Amniotic epithelial cell (primary cell): ENCODE data around the gene VAMP2.

Source experiments
- DNase-seq: peaks from one replicate; pipeline ENCODE4 v3.0.0-alpha.2; 2010; ENCODE audit warnings: low read depth

Gene VAMP2

GRCh38 chr17:8142887-8143580 is 19.7 kb downstream of the VAMP2 start:
- no peak for DNase-seq

- DNase-seq: no peak
Measured at GRCh38 chr17:8142158-8142886, 20.4 kb downstream of the VAMP2 start.

DNA sequence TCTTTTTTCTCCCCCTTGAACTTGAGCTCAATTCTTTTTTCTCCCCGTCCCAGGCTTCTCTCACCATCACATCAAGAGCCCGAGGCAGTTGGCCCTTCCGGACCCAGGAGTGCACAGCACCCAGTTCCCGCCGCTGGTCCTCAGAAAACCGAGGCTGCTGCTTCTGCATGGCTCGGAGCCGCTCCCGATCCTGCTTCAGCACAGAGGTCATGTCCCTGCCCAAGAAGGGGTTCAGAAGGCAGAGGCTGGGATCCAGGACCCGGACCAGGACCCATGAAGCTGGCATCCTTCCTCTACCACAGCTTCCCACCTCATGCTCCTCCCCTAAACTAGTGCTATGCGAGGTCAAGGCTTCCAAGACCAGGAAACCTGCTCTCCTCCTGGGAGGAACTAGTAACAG is 21.0 kb downstream of the VAMP2 start:
- no peak for DNase-seq

DNA sequence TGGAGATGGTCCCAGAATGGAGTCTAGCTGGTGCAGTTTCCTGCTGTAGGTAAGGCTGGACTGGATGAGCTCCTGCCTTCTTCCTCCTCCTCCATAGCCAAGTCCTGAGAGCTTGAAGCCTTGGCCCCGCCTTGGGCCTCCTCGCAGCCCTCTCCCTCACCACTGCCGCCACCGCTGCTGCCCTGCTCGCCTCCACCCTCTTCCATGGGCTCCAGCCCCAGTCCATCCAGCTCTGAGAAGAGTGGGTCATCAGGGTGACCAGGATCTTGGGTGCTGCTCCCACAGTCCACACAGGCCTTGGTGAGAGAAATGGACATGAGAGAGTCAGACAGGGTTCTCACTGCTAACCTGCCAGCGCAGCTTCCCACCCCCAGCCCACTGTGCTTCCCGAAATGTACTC is 21.7 kb downstream of the VAMP2 start:
- no peak for DNase-seq

DNA sequence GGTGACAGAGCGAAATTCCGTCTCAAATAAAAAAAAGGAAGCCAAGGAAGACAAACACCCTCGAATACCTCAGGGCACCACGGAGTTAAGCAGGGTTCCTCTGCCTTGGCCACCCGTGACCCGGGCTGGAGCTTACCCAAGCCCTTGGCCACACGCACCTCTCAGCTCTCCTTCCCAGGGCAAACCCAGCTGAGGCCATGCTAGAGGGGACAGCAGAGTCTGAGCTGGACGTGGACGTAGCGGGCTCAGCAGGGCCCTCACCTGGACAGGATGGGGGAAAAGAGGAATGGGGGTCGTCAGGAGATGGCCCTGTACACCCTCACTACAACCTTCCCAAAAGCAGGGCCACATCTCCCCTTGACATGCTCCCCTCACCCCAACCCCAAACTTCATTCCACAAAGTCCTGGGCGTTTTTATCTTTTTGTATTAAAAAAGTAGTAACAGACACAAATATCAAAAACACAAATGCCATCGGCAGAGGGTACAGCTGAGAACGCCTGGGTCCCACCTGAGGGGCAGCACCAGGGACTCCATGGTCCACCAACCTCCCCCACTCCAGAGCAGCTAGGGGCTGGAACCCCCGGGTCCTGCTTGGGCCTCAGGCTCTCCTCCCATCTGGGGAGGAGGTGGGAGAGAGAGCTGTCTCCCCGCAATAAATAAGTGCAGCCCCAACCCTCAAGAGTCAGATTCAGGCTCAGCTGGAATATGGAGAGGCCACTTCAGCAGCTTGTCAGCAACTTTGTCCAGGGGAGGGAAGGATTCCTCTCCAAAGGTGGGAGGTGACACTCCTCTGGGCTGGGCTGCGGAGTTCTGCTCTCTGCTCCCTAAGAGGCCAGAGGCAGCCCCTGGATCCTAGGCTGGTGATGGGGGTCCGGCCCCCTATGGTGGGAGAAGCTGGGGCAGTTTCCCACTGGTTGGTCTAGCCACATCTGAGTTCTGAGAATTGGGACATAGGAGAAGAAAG is 22.4 kb downstream of the VAMP2 start:
- DNase-seq: no peak

DNA sequence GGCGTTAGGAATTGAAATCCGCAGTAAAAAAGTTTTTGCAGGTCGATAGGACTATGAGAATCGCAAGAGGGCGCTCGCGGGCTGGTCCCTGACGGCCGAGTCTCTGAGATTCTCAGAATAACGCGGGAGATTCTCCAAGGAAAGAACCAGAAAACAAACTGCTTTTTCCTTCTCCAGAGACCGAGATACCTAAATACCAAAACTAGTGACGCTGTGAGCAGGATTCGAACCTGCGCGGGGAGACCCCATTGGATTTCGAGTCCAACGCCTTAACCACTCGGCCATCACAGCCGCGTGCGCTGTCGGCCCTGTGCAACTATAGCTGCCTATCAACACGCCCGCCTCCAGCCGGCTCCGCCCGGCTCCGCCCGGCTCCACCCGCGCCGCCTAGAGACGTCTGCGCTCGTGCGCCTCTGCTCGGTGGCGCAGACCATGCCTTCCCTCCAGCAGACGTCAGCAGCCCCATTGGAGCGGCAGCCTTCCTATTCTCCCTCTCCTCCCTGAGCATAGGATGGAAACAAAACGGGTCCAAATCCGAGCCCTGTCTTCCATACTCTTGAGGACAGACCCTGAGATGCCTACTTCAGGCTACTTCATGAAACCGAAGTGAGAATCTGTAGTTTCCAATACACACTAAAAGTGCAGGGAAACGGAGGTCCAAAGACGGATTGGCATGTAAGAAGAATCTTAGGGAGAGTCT is 23.9 kb downstream of the VAMP2 start:
- DNase-seq: peak; percentile 94

DNA sequence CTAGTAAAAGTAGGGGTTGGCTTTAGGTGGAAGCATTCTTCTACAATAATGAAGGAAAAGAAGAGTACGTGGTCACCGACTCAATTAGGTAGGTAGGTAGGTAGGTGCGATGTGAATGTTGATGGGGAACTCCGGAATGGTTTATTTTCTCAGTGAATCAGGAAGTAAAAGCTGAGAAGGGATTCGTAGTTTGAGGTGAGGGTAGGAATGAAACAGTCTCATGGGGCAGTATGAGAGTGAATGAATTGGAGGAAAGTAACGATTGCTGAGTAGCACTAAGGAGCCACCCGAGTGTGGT is 24.4 kb downstream of the VAMP2 start:
- no peak for DNase-seq

DNA sequence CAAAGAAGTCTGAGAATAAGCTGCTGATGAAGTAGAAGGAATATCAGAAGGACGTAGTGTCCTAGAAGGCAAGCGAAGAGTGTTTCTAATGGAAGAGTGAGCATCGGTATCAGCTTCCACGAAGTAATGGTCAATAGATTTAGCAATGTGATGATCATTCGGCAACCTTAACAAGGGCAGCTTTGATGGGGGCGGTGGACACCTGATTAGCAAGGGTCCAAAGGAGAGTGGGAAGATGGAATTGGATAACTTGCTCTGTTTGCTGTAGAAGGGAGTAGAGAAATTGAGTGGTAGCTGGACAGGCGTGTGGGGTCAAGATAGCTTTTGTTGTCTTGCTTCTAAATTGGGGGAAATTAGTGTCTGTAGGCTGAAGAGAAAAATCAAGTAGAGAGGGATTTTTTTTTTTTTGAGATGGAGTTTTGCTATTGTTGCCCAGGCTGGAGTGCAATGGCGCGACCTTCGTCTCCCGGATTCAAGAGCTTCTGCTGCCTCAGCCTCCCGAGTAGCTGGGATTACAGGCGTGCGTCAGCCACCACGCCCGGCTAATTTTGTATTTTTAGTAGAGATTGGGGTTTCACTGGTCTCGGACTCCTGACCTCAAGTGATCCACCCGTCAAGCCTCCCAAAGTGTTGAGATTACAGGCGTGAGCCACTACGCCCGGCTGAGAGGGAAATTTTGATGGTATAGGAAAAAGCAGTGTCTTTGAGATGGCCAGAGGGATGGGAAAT is 24.9 kb downstream of the VAMP2 start:
- DNase-seq: no peak

- no peak for DNase-seq
Measured at GRCh38 chr17:8133941-8134340, 28.8 kb downstream of the VAMP2 start.

DNA sequence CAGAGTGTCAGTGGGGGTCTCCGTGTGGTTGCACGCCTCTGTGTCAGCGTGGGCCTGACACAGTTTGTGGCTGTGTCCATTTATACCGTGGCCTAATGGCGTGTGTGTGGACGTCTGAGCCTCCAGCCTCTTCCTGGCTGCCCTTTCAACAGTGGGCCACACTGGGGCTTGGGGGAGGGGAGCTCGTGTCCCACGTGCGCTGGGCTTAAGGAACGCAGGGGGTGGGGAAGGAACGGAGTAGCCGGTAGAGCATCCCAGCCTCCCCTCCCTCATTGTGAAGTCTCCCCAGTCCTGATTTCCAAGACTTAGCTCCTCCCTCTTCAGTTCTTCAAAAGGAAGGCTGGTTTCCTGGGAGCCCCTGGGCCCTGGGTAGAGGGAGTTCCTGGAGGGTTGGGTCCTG is 29.3 kb downstream of the VAMP2 start:
- no peak for DNase-seq

DNA sequence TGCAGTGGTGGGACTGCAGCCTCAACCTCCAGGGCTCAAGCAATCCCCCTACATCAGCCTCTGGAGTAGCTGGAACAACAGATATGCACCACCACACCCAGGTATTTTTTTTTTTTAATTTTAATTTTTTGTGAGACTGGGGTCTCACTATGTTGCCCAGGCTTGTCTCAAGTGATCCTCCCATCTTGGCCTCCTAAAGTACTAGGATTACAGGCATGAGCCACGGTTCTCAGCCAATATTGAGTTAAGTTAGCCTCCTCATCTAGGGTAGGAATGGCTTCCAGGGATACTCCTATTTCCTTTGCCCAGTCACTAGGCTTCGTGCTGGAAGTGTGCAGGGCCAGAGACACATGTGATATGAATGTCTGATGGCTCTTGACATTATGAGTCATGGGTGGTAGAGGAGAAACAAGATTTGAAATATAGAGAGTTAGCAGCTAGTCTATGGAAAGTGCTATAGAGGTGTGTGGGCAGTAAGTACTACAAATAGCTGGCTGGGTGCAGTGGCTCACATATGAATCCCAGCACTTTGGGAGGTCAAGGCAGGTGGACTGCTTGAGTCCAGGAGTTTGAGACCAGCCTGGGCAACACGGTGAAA is 30.8 kb downstream of the VAMP2 start:
- DNase-seq: no peak

DNA sequence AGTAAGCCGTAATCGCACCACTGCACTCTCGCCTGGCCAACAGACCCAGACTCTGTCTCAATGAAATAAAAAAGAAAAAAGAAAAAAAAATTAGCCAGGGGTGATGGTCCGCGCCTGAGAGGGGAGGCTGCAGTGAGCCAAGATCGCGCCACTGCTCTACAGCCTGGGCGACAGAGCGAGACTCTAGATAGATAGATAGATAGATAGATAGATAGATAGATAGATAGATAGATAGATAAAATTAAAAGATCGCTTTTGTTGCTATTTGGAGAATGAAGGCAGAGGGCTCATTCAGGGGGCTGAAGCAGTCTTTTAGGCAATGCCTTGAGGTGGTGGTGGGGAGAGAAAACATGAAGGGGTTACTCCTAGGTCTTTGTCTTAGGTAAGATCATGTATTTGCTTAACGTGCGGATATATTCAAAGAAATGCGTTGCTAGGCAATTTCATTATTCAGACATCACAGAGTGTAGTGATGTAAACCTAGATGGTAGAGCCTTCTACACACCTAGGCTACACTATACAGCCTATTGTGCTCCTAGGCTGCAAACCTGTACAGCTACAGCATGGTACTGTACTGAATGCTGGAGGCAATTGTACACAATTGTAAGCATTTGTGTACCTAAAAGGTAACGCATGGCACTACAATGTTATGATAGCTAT is 34.5 kb downstream of the VAMP2 start:
- DNase-seq: no peak

GRCh38 chr17:8126491-8127066 is 36.2 kb downstream of the VAMP2 start:
- no peak for DNase-seq

GRCh38 chr17:8125947-8126490 is 36.7 kb downstream of the VAMP2 start:
- no peak for DNase-seq

- peak; percentile 58 for DNase-seq
Measured at GRCh38 chr17:8125154-8125946, 37.4 kb downstream of the VAMP2 start.

GRCh38 chr17:8124350-8125153 is 38.2 kb downstream of the VAMP2 start:
- no peak for DNase-seq

DNA sequence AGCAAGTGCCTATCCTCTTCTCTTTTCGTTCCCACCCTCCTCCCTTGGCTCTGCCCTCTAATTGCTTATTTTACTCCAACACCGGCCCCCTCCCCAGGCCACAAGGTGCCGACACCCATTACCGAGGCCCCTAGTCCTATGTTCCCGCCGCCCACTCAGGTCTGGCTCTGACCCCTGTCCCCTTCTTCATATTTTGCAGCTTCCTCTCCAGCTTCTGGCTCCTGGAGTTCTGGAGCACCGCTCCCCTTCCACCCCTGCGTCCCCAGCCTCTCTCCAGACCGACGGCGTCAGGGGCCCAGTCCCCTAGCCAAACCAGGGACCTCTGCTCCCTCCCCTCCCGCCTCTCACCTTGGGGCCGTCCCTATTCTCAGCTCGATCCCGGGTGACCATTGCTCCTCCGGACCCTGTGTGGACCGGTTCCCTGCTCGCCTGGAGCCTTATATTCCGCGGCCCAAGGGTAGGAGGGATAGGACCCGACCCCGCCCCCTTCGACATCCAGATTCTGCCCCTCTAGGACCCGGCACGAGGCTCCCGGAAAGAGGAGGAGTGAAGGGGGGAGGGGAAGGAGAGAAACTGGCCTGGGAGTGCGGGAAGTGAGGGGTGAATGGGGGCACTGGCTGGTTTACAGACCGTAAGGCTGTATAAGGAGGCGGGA is 38.9 kb downstream of the VAMP2 start, which contains the start of gene HES7:
TSS of gene HES7 (minus strand) at position 412 of the 655 bp plus-strand sequence. CDS start at position 390, 22 bp downstream.
- DNase-seq: no peak
